HG02610 (cell line): Measurements from ENCODE around the gene SYTL3.
"Not testable (repeated sequence)": the region's sequence is repeated elsewhere in the genome, so short reads cannot be mapped to it uniquely, and the experiment has no call there.

Source experiments
- ATAC-seq: cut with Tn5 transposase; IDR thresholded peaks from one replicate; pipeline ENCODE4 v1.9.1; 2021; ENCODE audit warnings: mild to moderate bottlenecking, moderate library complexity; ENCODE audit not compliant: unreplicated experiment

Gene SYTL3

DNA sequence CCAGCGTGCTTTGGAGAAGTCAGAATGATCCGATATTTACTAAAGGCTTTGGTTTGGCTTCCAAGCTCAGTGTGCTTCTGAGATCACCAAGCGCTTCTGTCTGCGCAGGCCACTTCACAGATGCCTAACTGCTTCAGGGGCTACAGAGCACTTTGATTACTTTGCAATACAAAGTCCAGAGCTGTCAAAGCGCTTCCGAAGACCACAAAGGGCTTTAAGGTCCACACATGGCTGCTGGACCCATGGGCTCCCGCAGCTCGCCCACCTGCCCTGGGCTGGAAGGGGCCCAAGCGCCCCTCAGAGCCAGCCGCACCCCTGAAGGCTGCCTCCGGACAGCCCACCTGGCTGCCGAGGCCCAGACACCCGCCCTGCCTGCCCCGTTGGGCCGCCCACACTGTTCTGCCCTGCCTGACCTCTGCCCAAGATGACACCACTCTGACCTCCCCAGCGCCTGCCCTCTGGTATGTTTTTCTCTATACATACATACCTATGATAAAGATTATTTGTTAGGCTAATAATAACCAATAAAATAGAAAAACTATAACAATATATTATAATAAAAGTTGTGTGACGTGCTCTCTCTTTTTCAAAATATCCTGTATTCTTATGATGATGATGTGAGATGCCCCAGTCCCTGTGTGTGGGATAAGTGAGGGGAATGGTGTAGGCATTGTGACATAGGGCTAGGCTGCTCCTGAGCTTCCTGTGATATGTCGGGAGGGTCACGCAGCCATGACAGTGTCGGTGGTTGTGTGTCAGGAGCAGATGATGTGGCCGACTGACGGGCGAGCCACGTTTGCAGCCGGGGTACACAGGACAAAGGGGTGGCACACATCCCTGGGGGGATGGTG is 27.9 kb upstream of the SYTL3 start:
- no peak for ATAC-seq

GRCh38 chr6:158622545-158623190 is 27.2 kb upstream of the SYTL3 start:
- ATAC-seq: no peak

GRCh38 chr6:158624684-158625682 is 24.9 kb upstream of the SYTL3 start:
- no peak for ATAC-seq

DNA sequence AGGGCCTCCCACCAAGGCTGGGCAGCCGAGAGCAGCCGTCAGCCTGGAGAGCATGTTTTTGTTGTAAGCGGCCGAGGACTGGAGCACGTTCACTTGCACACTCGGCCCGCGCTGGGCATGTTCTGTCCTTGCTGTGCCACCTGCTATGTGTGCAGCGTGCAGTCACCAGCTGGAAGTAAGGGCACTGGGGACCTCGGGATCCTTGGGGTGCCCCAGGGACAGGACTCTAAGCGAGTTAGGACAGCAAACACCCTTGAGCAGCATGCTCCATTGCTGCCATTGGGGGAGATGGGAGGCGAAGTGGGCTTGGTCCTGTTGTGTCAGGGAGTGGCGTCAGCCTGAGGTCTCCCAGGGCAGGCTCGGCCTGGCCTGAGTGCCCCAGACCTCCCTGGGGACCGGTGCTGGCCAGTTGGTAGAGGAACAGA is 24.0 kb upstream of the SYTL3 start:
- ATAC-seq: no peak

DNA sequence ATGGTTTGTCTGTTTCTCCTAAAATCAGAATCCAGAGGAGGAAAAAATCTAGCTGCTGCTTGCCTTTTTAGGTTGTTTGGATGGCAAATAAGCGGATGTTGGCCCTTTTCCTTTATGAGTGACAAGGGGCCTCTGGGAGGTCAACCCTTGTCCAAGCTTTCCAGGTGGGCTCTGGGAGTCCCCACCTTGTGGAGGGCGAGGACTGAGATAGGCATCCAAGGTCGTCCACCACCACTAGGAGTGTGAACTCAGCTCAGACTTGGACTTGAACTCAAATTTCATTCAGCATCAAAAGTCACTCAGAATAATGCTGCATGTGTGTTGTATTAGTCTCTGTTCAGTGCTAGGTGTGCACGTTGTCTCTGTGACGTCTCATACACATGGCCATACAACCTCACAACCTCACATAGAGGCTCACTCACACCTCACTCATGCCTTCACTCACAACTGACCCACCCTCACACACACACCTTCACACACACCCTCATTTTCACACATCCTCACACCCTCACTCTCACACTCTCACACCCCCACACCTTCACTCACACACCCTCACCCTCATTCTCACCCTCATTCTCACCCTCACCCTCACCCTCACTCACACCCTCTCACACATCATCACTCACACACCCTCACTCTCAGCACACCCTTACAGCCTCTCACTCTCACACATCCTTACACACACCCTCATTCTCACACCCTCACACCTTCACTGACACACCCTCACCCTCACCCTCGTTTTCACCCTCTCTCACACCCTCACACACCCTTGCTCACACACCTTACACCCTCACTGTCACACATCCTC is 23.3 kb upstream of the SYTL3 start:
- no peak for ATAC-seq

DNA sequence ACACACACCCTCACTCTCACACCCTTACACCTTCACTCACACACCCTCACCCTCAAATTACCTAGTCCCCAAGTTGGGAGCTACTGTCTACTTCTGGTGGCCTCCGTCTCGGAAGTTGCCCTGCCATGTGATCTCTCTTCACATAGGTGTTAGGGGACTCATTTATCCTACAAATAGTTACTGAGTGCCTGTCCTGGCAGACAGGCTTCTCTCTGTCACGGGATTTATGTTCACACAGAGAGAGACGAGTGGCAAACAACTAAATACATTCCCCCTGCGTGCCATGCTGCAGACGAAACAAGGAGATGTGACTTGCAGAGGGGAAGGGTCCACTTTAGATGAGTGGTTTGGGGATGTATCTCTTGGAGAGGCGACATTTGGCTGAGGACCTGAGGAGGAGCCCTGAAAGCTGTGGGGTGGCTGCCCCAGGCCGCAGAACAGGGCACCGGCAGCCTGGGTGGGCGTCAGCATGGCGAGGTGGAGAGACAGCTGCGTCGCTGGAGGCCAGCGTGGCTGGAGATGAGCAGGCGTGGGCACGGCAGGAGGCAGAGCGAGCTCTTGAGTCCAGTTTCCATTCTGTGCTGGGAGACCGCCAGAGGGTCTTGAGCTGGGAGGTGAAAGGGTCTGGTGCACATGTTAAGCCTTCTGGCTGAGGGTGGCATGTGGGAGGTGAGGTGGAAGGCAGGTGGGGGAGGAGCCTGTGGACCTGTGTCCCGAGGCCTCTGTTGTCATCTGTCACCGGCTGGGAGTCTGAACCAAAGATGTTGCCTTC is 22.5 kb upstream of the SYTL3 start:
- no peak for ATAC-seq

DNA sequence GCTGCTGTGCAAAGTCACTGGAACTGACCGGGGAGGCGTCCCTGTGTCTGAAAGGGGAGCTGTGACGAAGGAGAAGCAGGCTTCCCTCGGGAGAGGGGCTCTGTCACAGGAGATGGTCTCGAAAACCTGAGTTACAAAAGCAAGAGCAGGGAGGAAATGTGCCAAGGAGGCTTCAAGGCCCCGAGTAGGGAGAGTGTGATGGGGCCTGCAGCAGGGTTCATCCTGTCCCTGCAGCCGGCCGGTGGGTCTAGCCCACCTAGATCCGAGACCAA is 22.0 kb upstream of the SYTL3 start:
- ATAC-seq: no peak

- ATAC-seq: no peak
These were observed 21.3 kb upstream of the SYTL3 start for GRCh38 chr6:158628542-158628941.

DNA sequence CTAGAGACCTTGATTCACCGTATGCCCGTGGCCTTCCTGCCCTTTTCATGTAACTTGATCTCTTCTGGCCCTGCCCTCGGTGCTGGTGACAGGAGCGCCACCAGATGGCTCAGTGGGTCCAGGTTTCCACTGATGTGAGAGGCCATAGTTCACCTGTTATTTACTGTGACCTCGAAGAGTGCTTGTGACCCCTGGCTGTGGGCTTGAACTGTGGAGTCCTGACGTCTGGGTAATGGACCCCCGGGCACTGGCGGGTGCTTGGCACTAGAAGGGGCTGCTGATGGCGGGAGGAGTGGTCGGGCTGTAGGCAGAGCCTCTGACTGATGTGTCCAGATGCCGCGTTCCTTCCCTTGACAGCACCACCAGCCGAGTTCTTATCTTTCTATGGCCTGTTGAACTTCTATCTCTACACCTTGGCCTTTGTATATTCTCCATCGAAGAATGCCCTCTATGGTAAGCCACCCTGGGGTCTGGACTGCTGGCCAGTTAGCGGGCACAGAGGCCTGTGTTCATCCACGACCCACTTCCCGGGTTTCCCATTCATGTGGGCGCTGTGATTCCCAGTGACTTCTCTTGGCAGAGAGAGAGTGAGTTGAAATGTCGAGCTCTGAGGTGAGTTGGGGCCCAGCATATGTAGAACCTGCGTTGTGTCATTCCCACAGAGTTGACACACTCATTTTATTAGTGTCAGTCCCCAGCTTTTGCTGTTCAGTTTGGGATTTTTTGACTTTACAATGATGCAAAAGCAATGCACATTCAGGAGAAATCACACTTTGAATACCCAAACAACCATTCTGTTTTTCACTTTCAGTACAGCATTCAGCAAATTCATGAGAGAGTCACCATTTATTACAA is 20.3 kb upstream of the SYTL3 start:
- no peak for ATAC-seq

DNA sequence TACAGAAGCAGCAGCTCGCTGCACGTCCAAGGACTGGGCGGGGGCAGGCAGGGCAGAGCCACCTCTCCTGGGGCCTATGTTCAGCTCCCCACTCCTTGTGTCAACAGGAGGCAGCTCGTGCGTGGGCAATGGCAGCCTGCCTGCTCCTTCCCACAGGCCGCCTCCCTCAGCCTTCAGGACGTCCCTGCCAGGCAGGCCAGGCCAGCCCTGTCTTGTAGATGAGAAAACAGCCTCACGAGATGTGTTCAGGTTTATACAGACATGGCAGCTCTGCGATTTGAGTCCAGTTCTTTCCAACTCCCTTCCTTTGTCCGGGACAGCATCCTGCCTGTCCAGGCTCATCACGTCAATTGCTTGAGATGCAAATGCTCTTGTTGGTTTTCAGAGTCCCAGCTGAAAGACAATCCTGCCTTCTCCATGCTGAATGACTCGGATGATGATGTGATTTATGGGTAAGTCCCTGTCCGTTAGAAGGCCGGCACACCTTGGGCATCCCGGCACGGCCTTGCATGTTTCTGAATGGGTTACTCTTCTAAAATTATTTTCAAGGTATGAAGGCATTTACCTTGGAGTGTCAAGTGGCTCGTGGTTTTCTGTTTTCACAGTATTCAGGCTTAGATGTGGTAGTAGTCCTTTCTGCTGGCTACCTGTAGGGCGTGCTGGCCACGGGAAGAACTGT is 18.8 kb upstream of the SYTL3 start:
- no peak for ATAC-seq

- no peak for ATAC-seq
These were observed 17.9 kb upstream of the SYTL3 start for GRCh38 chr6:158631678-158632537.

DNA sequence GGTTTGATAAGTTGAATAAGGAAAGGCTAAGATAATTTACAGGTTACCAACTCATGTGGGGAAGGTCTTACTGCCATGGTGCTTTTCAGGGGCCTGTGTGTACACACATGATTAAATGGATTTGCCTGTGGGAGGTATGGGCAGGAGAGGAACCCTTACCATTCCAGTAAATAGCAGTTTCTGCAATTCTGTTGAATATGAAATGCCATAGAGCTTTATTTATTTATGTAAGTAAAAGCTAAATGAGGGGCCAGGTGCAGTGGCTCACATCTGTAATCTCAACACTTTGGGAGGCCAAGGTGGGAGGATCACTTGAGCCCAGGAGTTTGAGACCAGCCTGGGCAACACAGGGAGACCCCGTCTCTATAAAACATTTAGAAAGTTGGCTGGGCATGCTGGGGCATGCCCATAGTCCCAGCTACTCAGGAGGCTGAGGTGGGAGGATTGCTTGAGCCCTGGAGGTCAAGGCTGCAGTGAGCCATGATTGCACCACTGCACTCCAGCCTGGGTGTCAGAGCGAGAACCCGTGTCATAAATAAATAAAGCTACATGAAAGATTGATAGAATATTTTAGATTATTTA is 17.2 kb upstream of the SYTL3 start:
- ATAC-seq: not testable (repeated sequence)

GRCh38 chr6:158633127-158633526 is 16.7 kb upstream of the SYTL3 start:
- ATAC-seq: no peak

DNA sequence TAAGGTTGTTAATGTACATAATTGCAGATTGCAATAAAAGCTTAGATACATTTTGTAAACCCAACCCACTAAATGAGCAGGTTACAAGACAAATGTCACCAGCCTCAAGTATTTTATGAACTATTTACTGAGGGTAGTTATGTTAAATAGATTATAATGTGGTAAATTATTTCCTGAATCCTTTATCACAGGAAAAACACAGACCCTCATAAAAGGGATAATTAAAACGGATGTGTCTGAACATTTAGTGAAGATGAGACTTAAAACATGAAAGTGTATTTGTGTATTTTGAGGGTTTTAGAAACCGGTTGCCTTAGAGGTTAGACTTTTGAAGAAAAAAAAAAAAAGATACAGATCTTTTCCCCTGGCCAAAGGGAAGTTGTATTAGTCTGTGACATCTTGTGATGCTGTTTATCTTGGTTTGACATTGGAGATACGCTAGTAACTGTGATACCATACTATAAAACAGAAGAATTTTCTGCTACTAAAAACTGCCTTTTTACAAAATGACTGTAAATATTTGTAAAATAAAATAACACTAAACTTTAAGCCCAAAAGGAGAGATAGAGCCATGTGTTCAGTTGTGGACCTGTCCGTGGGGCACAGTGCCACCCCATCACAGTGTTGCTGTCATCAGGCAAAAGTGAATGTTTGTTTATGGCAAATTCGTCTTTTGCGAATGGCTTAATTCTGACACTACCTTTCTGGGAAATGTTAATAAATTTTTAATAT is 15.0 kb upstream of the SYTL3 start:
- ATAC-seq: no peak

DNA sequence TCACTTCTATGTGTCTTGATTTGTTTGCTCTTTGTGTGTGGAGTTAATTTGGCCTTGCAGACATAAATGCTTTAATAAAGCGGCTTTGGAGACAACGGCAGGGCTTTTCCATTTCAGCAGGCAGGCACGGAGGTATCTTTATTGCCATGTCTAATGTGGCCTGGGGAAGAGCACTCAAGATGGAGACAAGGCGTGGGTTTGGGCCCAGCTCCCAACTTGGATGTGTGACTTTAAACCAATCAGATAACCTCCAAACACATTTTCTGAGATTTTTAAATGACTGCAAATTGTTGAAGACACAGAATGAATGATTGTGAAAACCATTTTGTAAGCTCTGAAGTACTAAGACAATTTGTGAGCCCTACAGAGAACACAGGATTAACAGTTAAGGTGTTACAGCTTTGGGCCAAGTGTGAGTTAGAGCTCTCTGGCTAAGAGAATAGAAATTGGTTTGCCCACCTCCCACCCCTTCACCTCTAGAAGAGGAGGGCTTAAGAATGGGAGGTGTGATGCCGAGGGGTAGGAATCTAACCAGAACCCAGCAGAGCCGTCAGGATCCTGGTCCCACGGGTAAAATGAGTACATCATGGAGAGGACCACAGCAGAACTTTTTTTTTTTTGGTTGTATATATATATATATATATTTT is 14.3 kb upstream of the SYTL3 start:
- no peak for ATAC-seq

DNA sequence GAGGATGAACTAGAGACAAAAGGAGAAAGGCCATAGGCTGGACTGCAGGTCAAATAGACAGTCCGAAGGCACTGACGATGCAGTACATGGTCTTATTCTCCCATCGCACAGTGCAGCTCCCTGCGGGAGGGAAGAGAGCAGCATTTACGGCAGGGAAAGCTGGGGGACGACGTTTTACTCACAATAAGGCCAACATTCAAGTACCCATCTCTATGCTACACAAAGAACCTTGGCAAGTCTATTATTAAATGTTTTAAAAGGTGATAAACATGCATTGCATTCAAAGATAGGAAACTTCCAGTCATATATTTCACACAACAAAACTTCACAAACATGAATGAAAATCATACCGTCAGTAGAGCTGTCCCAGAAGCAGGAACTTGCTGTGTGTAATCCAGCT is 13.1 kb upstream of the SYTL3 start:
- no peak for ATAC-seq
